AG04450 (cell line): ENCODE results near the gene BRIP1. TPM values are rescaled to one million over a fixed set of nuclear protein-coding genes. Genes with fewer than 3 reads are reported as not detected.

Experiments
- CTCF ChIA-PET: fragments of 300-600, 350-600 bp; formaldehyde crosslinking; extraction: SDS; loops from one replicate; lab custom pipeline; 2022; ENCODE audit warnings: antibody characterized with exemption, inconsistent platforms; lab: Charles Lee
- POLR2A ChIA-PET: fragments of 350-600 bp; formaldehyde crosslinking; extraction: SDS; loops from one replicate; lab custom pipeline; 2021; ENCODE audit warnings: antibody characterized with exemption, inconsistent platforms; lab: Yijun Ruan, JAX
- DNase-seq: peaks from one replicate; pipeline ENCODE4 v3.0.0-alpha.2; 2011; ENCODE audit warnings: low read depth, low spot score
- H3K27ac ChIP-seq: one replicate; pipeline ENCODE4 v1.5.1; 2012; ENCODE audit warnings: low read depth, low read length, control low read depth
- H3K27me3 ChIP-seq: one replicate; pipeline ENCODE4 v1.6.0; 2012; ENCODE audit warnings: low read length; ENCODE audit not compliant: control insufficient read depth, insufficient read depth
- H3K4me3 ChIP-seq: 2 replicates; pipeline ENCODE4 v1.5.1; 2011; ENCODE audit warnings: mild to moderate bottlenecking, low read depth, low read length, control low read depth
- H3K9me3 ChIP-seq: 2 replicates; pipeline ENCODE4 v1.5.1; 2012; ENCODE audit warnings: low read length; ENCODE audit not compliant: control insufficient read depth, insufficient read depth
- polyA plus RNA-seq: library from polyadenylated mRNA; depleted of rRNA; stranded (reverse); fragments of >200 nt; gene quantifications from 2 replicates; pipeline ENCODE4 v1.2.3, GENCODE V29; 2011
- TF ChIP-seq, protein P1 (sequence below): IDR thresholded peaks from 2 replicates; pipeline ENCODE4 v1.5.1; 2011; ENCODE audit warnings: low read depth, low read length, control low read depth, inconsistent platforms

BRIP1 gene
- polyA plus RNA-seq, 1 experiment = 5.0 TPM

GRCh38 chr17:61794792-61795191 is 68.5 kb downstream of the BRIP1 start:
- CTCF ChIA-PET = no interaction called here
- H3K27ac ChIP-seq = no peak overlapping the region
- H3K27me3 ChIP-seq = no peaks in the 10 kb centered on the region
- no peak for DNase-seq
- H3K9me3 ChIP-seq = no peaks in the 10 kb centered on the region
- POLR2A ChIA-PET = no interaction called here
- TF ChIP-seq, protein P1, sequence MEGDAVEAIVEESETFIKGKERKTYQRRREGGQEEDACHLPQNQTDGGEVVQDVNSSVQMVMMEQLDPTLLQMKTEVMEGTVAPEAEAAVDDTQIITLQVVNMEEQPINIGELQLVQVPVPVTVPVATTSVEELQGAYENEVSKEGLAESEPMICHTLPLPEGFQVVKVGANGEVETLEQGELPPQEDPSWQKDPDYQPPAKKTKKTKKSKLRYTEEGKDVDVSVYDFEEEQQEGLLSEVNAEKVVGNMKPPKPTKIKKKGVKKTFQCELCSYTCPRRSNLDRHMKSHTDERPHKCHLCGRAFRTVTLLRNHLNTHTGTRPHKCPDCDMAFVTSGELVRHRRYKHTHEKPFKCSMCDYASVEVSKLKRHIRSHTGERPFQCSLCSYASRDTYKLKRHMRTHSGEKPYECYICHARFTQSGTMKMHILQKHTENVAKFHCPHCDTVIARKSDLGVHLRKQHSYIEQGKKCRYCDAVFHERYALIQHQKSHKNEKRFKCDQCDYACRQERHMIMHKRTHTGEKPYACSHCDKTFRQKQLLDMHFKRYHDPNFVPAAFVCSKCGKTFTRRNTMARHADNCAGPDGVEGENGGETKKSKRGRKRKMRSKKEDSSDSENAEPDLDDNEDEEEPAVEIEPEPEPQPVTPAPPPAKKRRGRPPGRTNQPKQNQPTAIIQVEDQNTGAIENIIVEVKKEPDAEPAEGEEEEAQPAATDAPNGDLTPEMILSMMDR = no peak
- no peak overlapping the region for H3K4me3 ChIP-seq

- Histone ChIP-seq H3K27ac (no peak overlapping the region), H3K4me3 (no peak overlapping the region), H3K27me3 (no peaks in the 10 kb centered on the region), H3K9me3 (no peaks in the 10 kb centered on the region)
- DNase-seq = no peak
- POLR2A ChIA-PET = no interaction called here
- TF ChIP-seq, protein P1 = no peak
- CTCF ChIA-PET = interaction anchor here (0.6 to 1.2 kb wide), 2 partner anchors 35 to 43 kb away, joined by 3 read pairs; no protein-coding TSS in a partner anchor
These were observed 69.1 kb downstream of the BRIP1 start for GRCh38 chr17:61794242-61794641.

GRCh38 chr17:61793565-61793964 is 69.8 kb downstream of the BRIP1 start:
- Histone ChIP-seq H3K27ac (no peak overlapping the region), H3K9me3 (no peaks in the 10 kb centered on the region), H3K27me3 (no peaks in the 10 kb centered on the region), H3K4me3 (no peak overlapping the region)
- ChIA-PET POLR2A (no interaction called here), CTCF (interaction anchor here (1.2 kb wide), 1 partner anchor 43 kb away, joined by 3 read pairs; no protein-coding TSS in a partner anchor)
- no peak for DNase-seq
- TF ChIP-seq, protein P1 = no peak

- DNase-seq = no peak
- H3K4me3 ChIP-seq = no peak overlapping the region
- POLR2A ChIA-PET = no interaction called here
- no peak overlapping the region for H3K27ac ChIP-seq
- H3K27me3 ChIP-seq = no peaks in the 10 kb centered on the region
- H3K9me3 ChIP-seq = no peaks in the 10 kb centered on the region
- CTCF ChIA-PET = no interaction called here
- TF ChIP-seq, protein P1 = no peak
These were observed 73.5 kb downstream of the BRIP1 start for GRCh38 chr17:61789872-61790271.

DNA sequence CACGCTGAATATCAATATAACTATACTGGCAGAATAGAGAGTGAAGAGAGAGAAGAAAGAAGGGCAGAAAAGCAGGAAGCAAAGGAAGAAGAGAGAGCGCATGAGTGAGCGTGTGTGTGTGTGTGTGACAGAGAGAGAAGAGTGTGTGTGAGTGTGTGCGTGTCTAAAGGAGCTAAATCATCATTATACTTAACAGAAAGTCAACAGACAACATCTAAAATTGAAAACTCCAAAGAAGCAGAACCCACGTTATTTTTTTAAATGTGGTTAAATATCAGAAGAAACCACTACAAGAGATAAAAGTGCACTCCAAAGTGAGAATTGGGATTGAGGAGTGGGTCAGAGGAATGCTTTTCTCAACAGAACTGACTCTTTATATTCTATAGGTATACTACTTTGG is 77.2 kb downstream of the BRIP1 start:
- TF ChIP-seq, protein P1 = no peak
- Histone ChIP-seq H3K27ac (no peak overlapping the region), H3K27me3 (no peaks in the 10 kb centered on the region), H3K9me3 (no peaks in the 10 kb centered on the region), H3K4me3 (no peak overlapping the region)
- no peak for DNase-seq
- POLR2A ChIA-PET = no interaction called here
- CTCF ChIA-PET = interaction anchor here (0.8 kb wide), 1 partner anchor 51 kb away, joined by 4 read pairs; no protein-coding TSS in a partner anchor
